Activated CD8-positive, alpha-beta memory T cell treated with anti-CD3 and anti-CD28 coated beads for 1 hour (primary cell): Measurements from ENCODE around the gene NTN5.

Experiments
- DNase-seq, 2 donors: peaks; one replicate each; pipeline ENCODE4 v3.0.0-alpha.2; 2020; ENCODE audit warnings: low read depth in 1 of 2; ENCODE audit errors: extremely low read depth in 1 of 2

The NTN5 gene

GRCh38 chr19:48645620-48646000 is 27.2 kb downstream of the NTN5 start:
- no peak for DNase-seq

GRCh38 chr19:48644839-48645619 is 27.8 kb downstream of the NTN5 start:
- peak; percentile 46 to 52 for DNase-seq

- DNase-seq: no peak
These were observed 28.5 kb downstream of the NTN5 start for GRCh38 chr19:48644355-48644754.

DNA sequence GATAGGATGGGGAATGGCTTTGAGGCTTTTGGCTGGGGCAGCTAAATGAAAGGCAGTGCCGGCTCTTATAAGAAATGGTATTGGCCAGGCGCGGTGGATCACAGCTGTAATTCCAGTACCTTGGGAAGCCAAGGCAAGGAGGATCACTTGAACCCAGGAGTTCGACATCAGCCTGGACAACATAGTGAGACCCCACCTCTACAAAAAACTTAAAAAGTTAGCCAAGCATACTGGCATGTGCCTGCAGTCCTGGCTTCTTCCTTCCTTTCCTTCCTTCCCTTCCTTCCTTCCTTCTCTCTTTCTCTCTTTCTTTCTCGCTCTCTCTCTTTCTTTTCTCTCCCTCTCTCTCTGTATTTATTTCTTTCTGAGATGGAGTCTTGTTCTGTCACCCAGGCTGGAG is 30.0 kb downstream of the NTN5 start:
- no peak for DNase-seq

GRCh38 chr19:48641850-48642249 is 31.0 kb downstream of the NTN5 start:
- DNase-seq: no peak

DNA sequence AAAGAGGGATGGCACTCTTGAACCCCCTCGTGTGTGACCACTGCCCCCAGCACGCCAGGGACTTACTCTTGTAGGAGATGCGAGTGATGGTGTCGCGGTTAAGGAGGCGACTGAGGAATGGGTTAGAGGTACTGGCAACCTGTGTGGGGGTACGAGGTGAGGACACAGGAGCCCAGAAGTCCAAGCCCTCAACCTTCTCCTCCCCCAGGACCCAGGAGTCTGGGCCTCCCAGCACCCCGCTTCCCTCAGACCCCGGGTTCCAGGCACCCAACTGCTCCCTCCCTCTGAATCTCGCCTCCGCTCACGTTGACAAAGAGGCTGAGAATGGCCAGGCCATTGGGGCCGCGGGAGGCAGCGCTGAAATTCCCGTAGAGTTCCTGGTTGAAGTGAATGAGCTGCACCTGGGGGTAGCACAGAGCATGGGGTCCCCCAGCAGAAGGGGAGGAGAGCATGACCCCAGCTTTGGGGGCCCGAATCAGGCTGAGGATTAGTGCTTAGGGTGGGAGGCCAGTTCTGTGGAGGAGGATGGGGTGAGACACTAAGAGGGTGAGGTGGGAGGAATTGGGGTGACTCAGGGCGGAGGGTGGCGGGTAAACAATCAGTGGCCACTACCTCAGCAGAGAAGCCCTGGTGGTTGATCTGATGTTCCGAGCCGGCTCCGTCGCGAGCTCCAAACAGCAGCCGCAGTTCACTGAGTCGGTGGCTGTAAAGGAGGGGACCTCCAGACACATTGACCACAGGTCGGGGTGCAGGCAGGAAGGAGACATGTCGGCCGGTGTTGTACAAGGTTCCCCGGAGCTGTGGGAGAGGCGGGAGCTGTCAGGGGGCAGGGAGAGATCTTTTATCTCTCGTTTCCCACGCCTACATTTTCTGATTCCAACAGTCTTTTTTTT is 33.1 kb downstream of the NTN5 start:
- no peak for DNase-seq

- no peak for DNase-seq
These were observed 33.9 kb downstream of the NTN5 start for GRCh38 chr19:48638831-48639381.

GRCh38 chr19:48637948-48638830 is 34.6 kb downstream of the NTN5 start:
- DNase-seq: peak; percentile 56 to 61

- peak; percentile 98 to 99 for DNase-seq
These were observed 35.3 kb downstream of the NTN5 start for GRCh38 chr19:48637449-48637947.

DNA sequence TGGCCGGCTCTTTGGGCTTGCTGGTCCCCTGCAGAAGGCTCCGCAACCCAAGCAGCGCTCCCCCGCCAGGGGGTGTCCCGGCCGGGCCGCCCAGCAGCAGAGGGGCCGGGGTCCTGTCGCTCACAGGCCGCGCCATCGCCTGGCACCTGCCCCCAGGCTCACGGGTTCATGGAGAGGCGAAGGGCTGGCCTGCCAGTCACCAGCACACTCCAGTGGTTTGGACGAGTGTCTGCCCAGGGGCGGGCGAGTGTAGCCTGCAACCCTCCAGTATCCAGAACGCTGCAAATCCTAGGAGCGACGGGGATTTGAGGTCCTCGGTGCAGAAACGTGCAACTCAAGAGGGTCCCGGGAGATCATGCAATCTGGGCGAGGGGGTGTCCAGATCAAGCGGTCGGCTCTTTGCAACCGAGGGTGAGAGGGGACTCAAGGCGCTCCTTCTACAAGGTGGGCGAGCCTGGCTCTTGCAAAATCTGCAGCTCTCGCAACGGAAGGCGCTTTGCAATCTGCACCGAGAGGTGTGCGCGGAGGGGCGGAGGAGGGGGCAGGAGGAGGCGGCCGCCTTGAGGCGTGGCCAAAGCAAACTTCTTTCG is 35.9 kb downstream of the NTN5 start, which contains the start of gene DBP:
Gene DBP (minus strand): TSS at position 521 of the 590 bp plus-strand sequence. CDS start 385 bp downstream, at position 136.
- DNase-seq: no peak

DNA sequence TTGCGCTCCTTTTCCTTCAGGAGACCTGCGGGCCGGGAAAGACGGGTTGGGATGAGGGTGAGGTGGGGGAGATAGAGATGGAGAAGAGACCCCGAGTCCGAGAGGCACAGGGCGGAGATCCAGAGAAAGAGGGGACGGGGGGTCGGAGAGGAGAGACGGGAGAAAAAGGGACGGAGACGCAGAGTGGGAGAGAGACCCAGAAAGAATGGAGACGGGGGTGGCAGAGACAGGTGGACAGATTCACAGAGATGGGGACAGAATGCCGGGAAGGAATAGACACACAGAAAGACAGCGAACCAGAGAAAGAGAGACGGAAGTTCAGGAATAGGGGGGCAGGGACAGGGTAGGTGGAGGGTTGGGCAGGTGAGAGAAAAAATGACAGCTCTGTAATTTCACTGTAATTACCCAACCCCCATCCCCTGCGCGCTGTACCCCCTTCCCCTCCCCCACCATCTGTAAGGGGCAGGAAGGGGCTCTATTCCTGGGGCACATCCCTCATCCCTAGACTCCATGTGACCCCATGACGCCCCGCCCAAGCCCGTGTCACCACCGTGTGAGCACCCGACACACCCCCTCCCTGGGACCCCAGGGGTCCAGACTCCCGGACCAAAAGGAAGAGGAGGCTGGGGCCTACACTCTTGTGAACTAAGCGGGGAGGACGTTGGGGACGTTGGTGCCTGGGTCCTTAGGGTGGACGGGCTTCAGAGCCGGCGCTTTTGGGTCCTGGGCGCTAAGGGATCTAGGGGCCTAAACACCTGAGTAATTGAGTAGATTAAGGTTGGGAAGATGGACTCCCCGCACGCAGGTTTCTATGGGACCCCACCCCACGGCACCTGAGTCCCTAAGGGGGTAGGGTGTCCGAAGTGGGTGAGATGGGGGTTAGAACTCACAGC is 36.6 kb downstream of the NTN5 start:
- DNase-seq: no peak

- peak in 1 of 2 donors; percentile 63 for DNase-seq
These were observed 37.4 kb downstream of the NTN5 start for GRCh38 chr19:48635263-48635965.

GRCh38 chr19:48634424-48635262 is 38.2 kb downstream of the NTN5 start:
- DNase-seq: peak; percentile 81 to 84

- DNase-seq: no peak
These were observed 38.8 kb downstream of the NTN5 start for GRCh38 chr19:48634036-48634342.

GRCh38 chr19:48633148-48634035 is 39.4 kb downstream of the NTN5 start:
- DNase-seq: no peak

GRCh38 chr19:48632692-48633147 is 40.1 kb downstream of the NTN5 start:
- no peak for DNase-seq
